Transverse colon (tissue), 4 donors: Measurements from ENCODE around the gene PITPNC1. TPM values are rescaled to one million over a fixed set of nuclear protein-coding genes. Genes with fewer than 3 reads are reported as not detected.

Source experiments
- DNase-seq: peaks from one replicate; pipeline ENCODE4 v3.0.0-alpha.2; 2019
- H3K27ac ChIP-seq, 4 donors: fragments of 200-600 bp; sonication (generic); 2 replicates each; pipeline ENCODE4 v1.5.1; 2016 to 2018; ENCODE audit warnings: inconsistent platforms in 4 of 4
- H3K27me3 ChIP-seq: fragments of 200-600 bp; sonication (generic); 2 replicates; pipeline ENCODE4 v1.5.1; 2017; ENCODE audit warnings: inconsistent platforms
- H3K36me3 ChIP-seq, 4 donors: fragments of 200-600 bp; sonication (generic); 2 replicates each; pipeline ENCODE4 v1.5.1; 2017 to 2019; ENCODE audit warnings: inconsistent platforms in 4 of 4
- H3K4me1 ChIP-seq, 4 donors: fragments of 200-600 bp; sonication (generic); 2 replicates each; pipeline ENCODE4 v1.5.1; 2017 to 2020; ENCODE audit warnings: inconsistent platforms in 4 of 4
- H3K4me3 ChIP-seq, 4 donors: fragments of 200-600 bp; sonication (generic); 1 replicate in 1 of 4; 2 replicates in 3 of 4; pipeline versions ENCODE4 v1.5.1 to v1.6.1; 2017 to 2019; ENCODE audit warnings: inconsistent platforms in 4 of 4
- H3K9me3 ChIP-seq, 2 donors: fragments of 200-600 bp; sonication (generic); 2 replicates each; pipeline ENCODE4 v1.5.1; 2017 to 2019; ENCODE audit warnings: inconsistent platforms in 2 of 2
- EP300 ChIP-seq: sonication (generic); formaldehyde crosslinking; IDR thresholded peaks from one replicate; pipeline ENCODE4 v1.6.1; 2017; ENCODE audit warnings: antibody characterized with exemption, low read depth
- POLR2A ChIP-seq: fragments of 450-650 bp; IDR thresholded peaks from one replicate; pipeline ENCODE4 v1.6.1; 2016; ENCODE audit warnings: antibody characterized with exemption, mild to moderate bottlenecking, moderate library complexity
- POLR2AphosphoS5 ChIP-seq, 3 donors: sonication (generic); formaldehyde crosslinking; IDR thresholded peaks; one replicate each; pipeline ENCODE4 v1.6.1; 2016; ENCODE audit warnings: antibody characterized with exemption in 3 of 3
- WGBS, 2 donors: methylation state at CpG; one replicate each; pipeline ENCODE4 v1.1.5; 2018; ENCODE audit warnings: low coverage in 1 of 2; 5-methylcytosine and 5-hydroxymethylcytosine counted together
- in situ Hi-C, 4 donors: fragments of 200-750 bp; cut with MboI; loops; one replicate each; pipeline versions ENCODE4 v1.15.0 to v1.15.1; 2017; ENCODE audit warnings: low sequenced_read_pairs in 3 of 4, low pct_ligation_motif_present in 1 of 4, low pct_unique_long_range_greater_than_20kb in 1 of 4
- intact Hi-C: fragments of 100-400 bp; cut with DNase I; formaldehyde crosslinking; loops from one replicate; pipeline ENCODE4 v1.15.1; 2023; ENCODE audit warnings: low total_unique reads
- total RNA-seq, 4 donors: library from RNA; depleted of rRNA; stranded (reverse); fragments of >200 nt; gene quantifications; one replicate each; pipeline ENCODE4 v1.1.0, GENCODE V29; 2016
- TF ChIP-seq, protein P1 (sequence below), 5 experiments: fragments of 200-600 bp in 3 of 5; fragments of 450-650 bp in 2 of 5; sonication (generic) in 3 of 5; IDR thresholded peaks; 1 replicate in 2 of 5; 2 replicates in 3 of 5; pipeline ENCODE4 v1.5.1; 2016 to 2017; ENCODE audit warnings: antibody characterized with exemption in 5 of 5, inconsistent platforms in 3 of 5, mild to moderate bottlenecking in 2 of 5, moderate library complexity in 1 of 5

The PITPNC1 gene
- total RNA-seq, 4 donors from 2014 or later: 1.6 to 10.3 (median 4.0) TPM

DNA sequence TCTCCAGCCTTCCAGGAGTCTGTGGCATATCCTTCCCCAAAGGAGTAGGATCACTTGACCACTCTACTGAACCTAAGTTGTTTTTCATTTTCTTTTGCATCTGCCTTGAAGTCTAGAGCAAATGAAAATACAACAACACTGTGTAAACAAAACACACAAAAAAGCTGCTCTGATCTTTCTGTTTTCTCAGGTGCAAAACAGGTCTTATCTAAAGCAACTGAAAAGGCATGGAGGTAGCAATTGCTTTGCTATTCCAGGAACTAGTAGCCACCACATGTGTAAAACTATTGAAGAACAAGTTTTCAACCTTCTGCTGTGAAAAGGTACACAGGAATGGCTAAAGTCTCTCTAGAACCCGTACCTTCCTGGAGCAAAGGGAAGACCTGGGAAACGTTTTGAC is 127.1 kb downstream of the PITPNC1 start:
- in situ Hi-C loops: no loop called here
- Histone ChIP-seq H3K4me3 (no peak overlapping the region), H3K36me3 (no peaks in the 10 kb centered on the region), H3K27ac (no peak overlapping the region), H3K27me3 (no peaks in the 10 kb centered on the region), H3K4me1 (no peaks in the 10 kb centered on the region), H3K9me3 (peaks cover 0 to 5% of the 10 kb centered on the region in 2 donors)
- intact Hi-C loops: no loop called here
- TF ChIP-seq EP300 (no peak), POLR2A (no peak), POLR2AphosphoS5 (IDR thresholded peaks at IDR 0.05) (no peak)
- TF ChIP-seq, protein P1, sequence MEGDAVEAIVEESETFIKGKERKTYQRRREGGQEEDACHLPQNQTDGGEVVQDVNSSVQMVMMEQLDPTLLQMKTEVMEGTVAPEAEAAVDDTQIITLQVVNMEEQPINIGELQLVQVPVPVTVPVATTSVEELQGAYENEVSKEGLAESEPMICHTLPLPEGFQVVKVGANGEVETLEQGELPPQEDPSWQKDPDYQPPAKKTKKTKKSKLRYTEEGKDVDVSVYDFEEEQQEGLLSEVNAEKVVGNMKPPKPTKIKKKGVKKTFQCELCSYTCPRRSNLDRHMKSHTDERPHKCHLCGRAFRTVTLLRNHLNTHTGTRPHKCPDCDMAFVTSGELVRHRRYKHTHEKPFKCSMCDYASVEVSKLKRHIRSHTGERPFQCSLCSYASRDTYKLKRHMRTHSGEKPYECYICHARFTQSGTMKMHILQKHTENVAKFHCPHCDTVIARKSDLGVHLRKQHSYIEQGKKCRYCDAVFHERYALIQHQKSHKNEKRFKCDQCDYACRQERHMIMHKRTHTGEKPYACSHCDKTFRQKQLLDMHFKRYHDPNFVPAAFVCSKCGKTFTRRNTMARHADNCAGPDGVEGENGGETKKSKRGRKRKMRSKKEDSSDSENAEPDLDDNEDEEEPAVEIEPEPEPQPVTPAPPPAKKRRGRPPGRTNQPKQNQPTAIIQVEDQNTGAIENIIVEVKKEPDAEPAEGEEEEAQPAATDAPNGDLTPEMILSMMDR (IDR thresholded peaks at IDR 0.05): no peak
- 38 to 45% methylated on average over 2 of the region's 2 CpGs for WGBS, 2 donors
- DNase-seq: no peak

DNA sequence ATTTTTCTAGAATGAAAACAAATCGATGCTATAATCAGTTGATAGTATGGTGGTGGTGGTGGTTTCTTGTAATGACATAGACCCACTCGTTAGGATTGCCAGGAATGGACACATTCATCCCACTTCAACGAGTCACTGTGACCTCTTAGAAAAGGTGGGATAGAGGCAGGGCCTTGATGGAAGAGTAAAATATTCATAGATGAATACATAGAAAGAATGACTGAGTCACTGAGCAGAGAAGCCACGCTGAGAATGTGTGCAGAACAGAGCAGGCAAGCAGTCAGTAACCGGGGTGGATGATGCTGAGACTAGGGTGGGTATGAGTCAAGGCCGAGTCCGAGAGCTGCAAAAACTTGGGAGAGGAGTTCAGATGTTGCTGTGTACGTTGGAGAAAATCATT is 129.9 kb downstream of the PITPNC1 start:
- Histone ChIP-seq H3K4me3 (no peak overlapping the region), H3K27me3 (no peaks in the 10 kb centered on the region), H3K27ac (no peak overlapping the region), H3K4me1 (peaks cover 0 to 4% (median 0%) of the 10 kb centered on the region in 4 donors), H3K36me3 (no peaks in the 10 kb centered on the region), H3K9me3 (peaks cover 0 to 5% of the 10 kb centered on the region in 2 donors)
- in situ Hi-C loops: no loop called here
- 86 to 96% methylated on average over 5 to 8 of the region's 8 CpGs for WGBS, 2 donors
- TF ChIP-seq POLR2AphosphoS5 (IDR thresholded peaks at IDR 0.05): no peak
- no peak for TF ChIP-seq POLR2A
- TF ChIP-seq, protein P1 (IDR thresholded peaks at IDR 0.05): no peak
- TF ChIP-seq EP300: no peak
- intact Hi-C loops: no loop called here
- no peak for DNase-seq

DNA sequence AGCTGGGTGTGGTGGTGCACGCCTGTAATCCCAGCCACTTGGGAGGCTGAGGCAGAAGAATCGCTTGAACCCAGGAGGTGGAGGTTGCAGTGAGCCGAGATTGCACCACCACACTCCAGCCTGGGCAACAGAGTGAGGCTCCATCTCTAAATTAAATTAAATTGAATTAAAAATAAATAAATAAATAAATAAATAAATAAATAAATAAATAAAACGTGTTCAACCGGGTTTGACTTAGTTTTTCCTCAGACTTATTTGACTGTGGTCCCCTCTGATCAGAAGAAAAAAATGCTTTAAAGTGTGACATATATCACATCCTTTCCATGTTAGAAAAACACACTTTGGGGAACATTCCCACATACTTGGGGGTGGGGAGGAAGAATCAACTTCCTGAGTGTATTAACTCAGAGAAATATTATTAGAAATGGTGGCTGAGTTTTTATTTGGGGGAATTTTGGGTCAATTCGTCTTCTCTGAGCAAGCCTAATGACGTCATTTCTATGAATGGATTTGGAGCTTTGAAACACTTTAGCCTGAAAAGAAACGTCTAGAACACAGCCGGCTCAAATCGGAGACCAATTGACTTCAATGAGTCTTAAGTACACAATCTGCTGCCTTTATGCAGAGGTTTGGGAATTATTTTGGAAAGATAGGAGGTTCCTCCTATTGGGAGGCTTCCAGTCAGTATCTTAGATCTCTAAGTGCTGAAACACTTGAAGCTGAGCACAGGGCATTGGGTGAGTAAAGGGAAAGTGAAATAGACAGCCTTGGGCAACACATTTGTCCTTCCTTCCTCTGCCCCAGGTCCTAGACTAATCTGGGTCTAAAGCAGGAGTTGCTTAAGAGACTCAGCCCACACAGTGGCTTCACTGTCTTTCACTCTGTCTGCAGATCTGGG is 132.6 kb downstream of the PITPNC1 start:
- Histone ChIP-seq H3K36me3 (no peaks in the 10 kb centered on the region), H3K4me3 (no peak overlapping the region), H3K4me1 (peaks cover 0 to 4% (median 0%) of the 10 kb centered on the region in 4 donors), H3K9me3 (peaks cover 0 to 5% of the 10 kb centered on the region in 2 donors), H3K27ac (peak overlapping the region in 3 of 4 donors; percentile 15 to 44 (median 41)), H3K27me3 (no peaks in the 10 kb centered on the region)
- in situ Hi-C loops: no loop called here
- intact Hi-C loops: no loop called here
- 70 to 79% methylated on average over 7 to 10 of the region's 10 CpGs for WGBS, 2 donors
- DNase-seq: no peak
- TF ChIP-seq EP300 (no peak), POLR2A (no peak), POLR2AphosphoS5 (IDR thresholded peaks at IDR 0.05) (no peak)
- TF ChIP-seq, protein P1 (IDR thresholded peaks at IDR 0.05): no peak

DNA sequence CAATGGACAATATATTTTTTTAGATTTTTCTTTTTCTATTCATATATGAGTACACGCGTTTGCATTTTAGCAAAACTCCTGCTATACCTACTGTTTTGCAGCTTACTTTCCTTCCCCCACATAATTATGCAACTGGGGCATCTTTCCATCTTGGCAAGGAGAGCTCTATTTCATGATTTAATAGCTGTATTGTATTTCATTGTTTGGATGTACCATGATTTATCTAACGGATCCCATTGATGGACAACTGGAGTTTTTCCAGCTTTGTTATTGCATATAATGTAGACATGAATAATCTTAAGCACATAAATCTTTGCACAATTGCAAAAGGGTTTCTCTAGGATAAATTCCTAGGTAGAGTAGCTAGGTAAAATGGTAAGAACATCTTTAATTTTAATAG is 133.9 kb downstream of the PITPNC1 start:
- in situ Hi-C loops: no loop called here
- WGBS, 2 donors: 77 to 79% methylated on average over 3 of the region's 3 CpGs
- H3K27ac ChIP-seq: no peak overlapping the region

More for the DNA sequence above, 133.9 kb downstream of the PITPNC1 start:
- Histone ChIP-seq H3K4me3 (no peak overlapping the region), H3K27me3 (no peaks in the 10 kb centered on the region), H3K36me3 (no peaks in the 10 kb centered on the region), H3K4me1 (peaks cover 0 to 10% (median 0%) of the 10 kb centered on the region in 4 donors), H3K9me3 (peaks cover 0 to 5% of the 10 kb centered on the region in 2 donors)
- TF ChIP-seq POLR2AphosphoS5 (IDR thresholded peaks at IDR 0.05): no peak
- TF ChIP-seq, protein P1 (IDR thresholded peaks at IDR 0.05): no peak
- intact Hi-C loops: no loop called here
- no peak for DNase-seq
